Peyer's patch (tissue), 4 donors: ENCODE data around the gene CDH8.

Experiments
- POLR2A ChIP-seq, 2 donors: fragments of 450-650 bp; IDR thresholded peaks; one replicate each; pipeline ENCODE4 v1.5.1; 2017; ENCODE audit warnings: antibody characterized with exemption in 2 of 2, mild to moderate bottlenecking in 2 of 2, moderate library complexity in 2 of 2
- TF ChIP-seq, protein P1 (sequence below), 6 experiments: fragments of 450-650 bp in 4 of 6; fragments of 200-600 bp in 2 of 6; sonication (generic) in 1 of 6; IDR thresholded peaks; one replicate each; pipeline ENCODE4 v1.5.1; 2017 to 2019; ENCODE audit warnings: antibody characterized with exemption in 6 of 6, mild to moderate bottlenecking in 3 of 6, moderate library complexity in 1 of 6

- no peak for TF ChIP-seq POLR2A (IDR thresholded peaks at IDR 0.05)
- TF ChIP-seq, protein P1, sequence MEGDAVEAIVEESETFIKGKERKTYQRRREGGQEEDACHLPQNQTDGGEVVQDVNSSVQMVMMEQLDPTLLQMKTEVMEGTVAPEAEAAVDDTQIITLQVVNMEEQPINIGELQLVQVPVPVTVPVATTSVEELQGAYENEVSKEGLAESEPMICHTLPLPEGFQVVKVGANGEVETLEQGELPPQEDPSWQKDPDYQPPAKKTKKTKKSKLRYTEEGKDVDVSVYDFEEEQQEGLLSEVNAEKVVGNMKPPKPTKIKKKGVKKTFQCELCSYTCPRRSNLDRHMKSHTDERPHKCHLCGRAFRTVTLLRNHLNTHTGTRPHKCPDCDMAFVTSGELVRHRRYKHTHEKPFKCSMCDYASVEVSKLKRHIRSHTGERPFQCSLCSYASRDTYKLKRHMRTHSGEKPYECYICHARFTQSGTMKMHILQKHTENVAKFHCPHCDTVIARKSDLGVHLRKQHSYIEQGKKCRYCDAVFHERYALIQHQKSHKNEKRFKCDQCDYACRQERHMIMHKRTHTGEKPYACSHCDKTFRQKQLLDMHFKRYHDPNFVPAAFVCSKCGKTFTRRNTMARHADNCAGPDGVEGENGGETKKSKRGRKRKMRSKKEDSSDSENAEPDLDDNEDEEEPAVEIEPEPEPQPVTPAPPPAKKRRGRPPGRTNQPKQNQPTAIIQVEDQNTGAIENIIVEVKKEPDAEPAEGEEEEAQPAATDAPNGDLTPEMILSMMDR (IDR thresholded peaks at IDR 0.05), result no peak
These were observed 305.2 kb downstream of the CDH8 start for GRCh38 chr16:61730997-61731396.
